Stimulated activated memory B cell treated with anti-CD40 and anti-IgM and Interleukin-4, amounts not matched to agents 10 μg/mL and 1 μg/mL and 100 μg/mL, for 72 hours (primary cell): ENCODE results near the gene KLHL40.

ENCODE experiments used
- ATAC-seq: fragments of 150-1000 bp; cut with Tn5 transposase; 2 replicates; pipeline ENCODE4 v1.10.0; 2021
- H3K27ac Mint-ChIP-seq: one replicate; pipeline ENCODE4 v1.8.0; 2022; ENCODE audit warnings: mild to moderate bottlenecking, mixed read lengths
- H3K27me3 Mint-ChIP-seq: one replicate; pipeline ENCODE4 v1.8.0; 2022; ENCODE audit warnings: mixed read lengths
- H3K36me3 Mint-ChIP-seq: one replicate; pipeline ENCODE4 v1.8.0; 2022; ENCODE audit warnings: mixed read lengths
- H3K4me1 Mint-ChIP-seq: one replicate; pipeline ENCODE4 v1.8.0; 2022; ENCODE audit warnings: mixed read lengths
- H3K4me3 Mint-ChIP-seq: one replicate; pipeline ENCODE4 v1.8.0; 2022; ENCODE audit warnings: mild to moderate bottlenecking, moderate library complexity, mixed read lengths
- H3K9me3 Mint-ChIP-seq: one replicate; pipeline ENCODE4 v1.8.0; 2022; ENCODE audit warnings: mixed read lengths

KLHL40 gene

GRCh38 chr3:42688487-42689420 is 3.4 kb downstream of the KLHL40 start:
- no peaks in the 10 kb centered on the region for H3K36me3 Mint-ChIP-seq
- no peaks in the 10 kb centered on the region for H3K9me3 Mint-ChIP-seq
- H3K27me3 Mint-ChIP-seq = peaks cover 51% of the 10 kb centered on the region
- H3K27ac Mint-ChIP-seq = no peak overlapping the region
- no peak for ATAC-seq
- H3K4me1 Mint-ChIP-seq = peaks cover 5% of the 10 kb centered on the region
- H3K4me3 Mint-ChIP-seq = no peak overlapping the region

DNA sequence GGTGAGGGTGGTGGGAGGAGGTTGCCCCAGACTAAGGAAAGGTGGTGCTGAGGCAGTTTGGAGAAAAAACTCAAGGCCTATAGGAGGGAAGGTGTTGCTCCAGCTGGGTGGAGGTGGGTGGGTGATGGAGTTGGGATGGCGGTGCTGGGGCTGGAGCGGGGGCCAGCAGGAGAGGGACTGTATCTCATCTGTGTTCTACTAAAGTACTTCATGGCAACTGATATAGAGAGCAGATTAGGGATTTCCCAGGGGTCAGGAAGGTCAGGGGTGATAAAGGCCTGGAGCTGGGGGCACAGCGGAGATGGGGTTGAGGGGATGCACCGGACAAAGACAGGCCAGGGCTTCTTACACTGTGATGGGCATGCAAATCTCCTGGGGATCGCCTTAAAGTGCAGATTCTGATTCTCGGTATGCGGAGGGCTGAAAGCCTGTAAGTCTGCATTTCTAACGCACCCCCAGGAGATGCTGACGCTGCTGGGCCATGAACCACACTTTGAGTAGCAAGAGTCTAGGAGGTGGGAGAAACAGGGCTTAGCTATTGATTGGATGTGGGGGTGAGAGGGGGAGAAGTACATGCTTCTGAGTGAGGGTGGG is 4.2 kb downstream of the KLHL40 start:
- Mint-ChIP-seq H3K27me3 (peaks cover 50% of the 10 kb centered on the region), H3K4me1 (peaks cover 5% of the 10 kb centered on the region), H3K36me3 (no peaks in the 10 kb centered on the region), H3K9me3 (no peaks in the 10 kb centered on the region), H3K4me3 (no peak overlapping the region), H3K27ac (no peak overlapping the region)
- no peak for ATAC-seq

DNA sequence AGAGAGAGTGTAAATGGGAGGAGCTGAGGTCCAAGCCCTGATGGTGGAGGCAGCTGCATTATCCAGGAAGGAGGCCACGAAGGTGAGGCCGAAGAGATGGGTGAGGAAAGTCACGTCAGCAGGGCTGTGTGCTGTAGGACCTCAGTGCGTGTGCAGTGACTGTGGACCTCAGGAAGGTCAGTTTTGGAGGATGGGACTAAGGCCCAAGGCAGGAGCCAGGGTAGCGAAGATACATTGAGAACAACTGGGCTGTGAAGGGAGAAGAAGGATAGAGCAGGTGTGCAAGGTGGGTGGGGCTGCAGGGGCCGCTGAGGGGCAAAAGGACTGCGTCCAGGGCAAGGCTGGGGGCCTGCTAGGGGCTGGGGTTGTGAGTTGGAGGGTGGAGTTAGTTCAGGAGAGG is 4.9 kb downstream of the KLHL40 start:
- ATAC-seq = no peak
- H3K27ac Mint-ChIP-seq = no peak overlapping the region
- peaks cover 5% of the 10 kb centered on the region for H3K4me1 Mint-ChIP-seq
- no peaks in the 10 kb centered on the region for H3K9me3 Mint-ChIP-seq
- H3K4me3 Mint-ChIP-seq = no peak overlapping the region
- H3K27me3 Mint-ChIP-seq = peaks cover 43% of the 10 kb centered on the region
- no peaks in the 10 kb centered on the region for H3K36me3 Mint-ChIP-seq

GRCh38 chr3:42690766-42691680 is 5.7 kb downstream of the KLHL40 start:
- Mint-ChIP-seq H3K27me3 (peaks cover 35% of the 10 kb centered on the region), H3K36me3 (no peaks in the 10 kb centered on the region), H3K27ac (no peak overlapping the region), H3K9me3 (no peaks in the 10 kb centered on the region), H3K4me3 (no peak overlapping the region), H3K4me1 (peaks cover under 1% of the 10 kb centered on the region)
- no peak for ATAC-seq

DNA sequence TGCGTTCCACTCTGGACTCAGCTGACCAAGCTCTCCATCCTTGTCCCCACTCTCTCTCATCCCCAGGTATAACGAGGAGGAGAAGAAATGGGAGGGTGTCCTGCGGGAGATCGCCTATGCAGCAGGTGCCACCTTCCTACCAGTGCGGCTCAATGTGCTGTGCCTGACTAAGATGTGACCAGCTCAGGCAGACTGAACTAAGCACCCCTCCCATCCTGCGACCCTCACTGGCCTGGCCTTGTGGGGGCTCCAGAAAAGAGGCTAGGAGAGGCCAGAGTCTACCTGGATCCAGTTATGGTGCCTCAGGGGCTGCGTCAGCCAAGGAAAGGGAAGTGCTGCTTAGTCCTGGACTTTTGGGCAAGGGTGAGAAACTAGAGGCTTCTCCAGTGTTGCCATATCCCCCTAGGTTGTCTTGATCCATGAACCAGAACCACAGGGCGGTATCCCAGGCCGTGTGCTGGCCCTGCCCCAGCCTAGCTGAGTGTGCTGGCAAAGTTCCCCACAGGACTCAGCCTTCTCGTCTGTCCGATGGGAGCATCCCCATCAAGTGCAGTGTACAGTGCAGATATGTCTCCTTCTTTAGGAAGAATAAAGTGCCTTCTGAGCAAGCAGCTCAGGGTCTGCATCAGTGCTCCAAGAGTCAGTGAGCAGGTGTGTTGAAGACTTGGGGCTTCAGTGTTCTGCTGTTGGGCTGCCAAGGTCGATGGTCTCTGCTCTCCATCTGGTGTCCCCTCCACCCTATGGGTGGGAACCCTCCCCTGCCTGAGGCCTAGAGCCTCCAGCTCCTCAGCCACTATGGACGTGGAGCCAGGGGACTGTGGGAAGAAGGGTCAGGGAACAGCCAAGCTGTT is 6.7 kb downstream of the KLHL40 start:
- H3K4me1 Mint-ChIP-seq = no peaks in the 10 kb centered on the region
- H3K27me3 Mint-ChIP-seq = peaks cover 25% of the 10 kb centered on the region
- ATAC-seq = no peak
- no peak overlapping the region for H3K27ac Mint-ChIP-seq
- no peak overlapping the region for H3K4me3 Mint-ChIP-seq
- no peaks in the 10 kb centered on the region for H3K9me3 Mint-ChIP-seq
- H3K36me3 Mint-ChIP-seq = no peaks in the 10 kb centered on the region

- Mint-ChIP-seq H3K4me1 (no peaks in the 10 kb centered on the region), H3K9me3 (no peaks in the 10 kb centered on the region), H3K27me3 (peaks cover 16% of the 10 kb centered on the region), H3K36me3 (no peaks in the 10 kb centered on the region), H3K27ac (no peak overlapping the region), H3K4me3 (no peak overlapping the region)
- no peak for ATAC-seq
Measured at GRCh38 chr3:42692667-42693529, 7.6 kb downstream of the KLHL40 start.

DNA sequence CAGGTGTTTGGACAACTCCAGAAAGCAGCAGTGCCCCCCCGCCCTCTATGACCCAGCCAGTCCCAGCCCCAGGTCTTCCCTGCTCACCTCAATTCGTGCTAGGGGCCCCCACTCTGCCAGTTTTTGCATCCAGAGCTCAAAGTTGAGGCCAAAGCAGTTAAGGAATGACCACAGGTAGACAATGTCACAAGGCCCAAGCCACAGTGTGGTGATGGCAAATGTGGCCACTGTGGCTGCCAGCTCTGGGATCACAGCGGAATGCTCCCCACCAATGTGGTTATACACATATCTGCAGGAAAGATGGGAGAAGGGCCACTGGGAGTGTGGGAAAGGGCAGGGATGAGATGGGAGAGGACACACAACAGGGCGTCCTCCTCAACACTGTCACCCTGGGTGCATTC is 8.2 kb downstream of the KLHL40 start:
- peaks cover 13% of the 10 kb centered on the region for H3K27me3 Mint-ChIP-seq
- no peak overlapping the region for H3K27ac Mint-ChIP-seq
- no peaks in the 10 kb centered on the region for H3K4me1 Mint-ChIP-seq
- no peaks in the 10 kb centered on the region for H3K36me3 Mint-ChIP-seq
- no peak overlapping the region for H3K4me3 Mint-ChIP-seq
- H3K9me3 Mint-ChIP-seq = no peaks in the 10 kb centered on the region
- no peak for ATAC-seq

GRCh38 chr3:42694366-42694765 is 9.0 kb downstream of the KLHL40 start:
- Mint-ChIP-seq H3K4me3 (no peak overlapping the region), H3K27ac (no peak overlapping the region), H3K36me3 (no peaks in the 10 kb centered on the region), H3K9me3 (no peaks in the 10 kb centered on the region), H3K4me1 (no peaks in the 10 kb centered on the region), H3K27me3 (peaks cover 13% of the 10 kb centered on the region)
- no peak for ATAC-seq

GRCh38 chr3:42696356-42697288 is 11.3 kb downstream of the KLHL40 start:
- Mint-ChIP-seq H3K4me3 (no peak overlapping the region), H3K9me3 (no peaks in the 10 kb centered on the region), H3K27ac (no peak overlapping the region), H3K4me1 (no peaks in the 10 kb centered on the region), H3K27me3 (peaks cover 10% of the 10 kb centered on the region), H3K36me3 (no peaks in the 10 kb centered on the region)
- no peak for ATAC-seq

DNA sequence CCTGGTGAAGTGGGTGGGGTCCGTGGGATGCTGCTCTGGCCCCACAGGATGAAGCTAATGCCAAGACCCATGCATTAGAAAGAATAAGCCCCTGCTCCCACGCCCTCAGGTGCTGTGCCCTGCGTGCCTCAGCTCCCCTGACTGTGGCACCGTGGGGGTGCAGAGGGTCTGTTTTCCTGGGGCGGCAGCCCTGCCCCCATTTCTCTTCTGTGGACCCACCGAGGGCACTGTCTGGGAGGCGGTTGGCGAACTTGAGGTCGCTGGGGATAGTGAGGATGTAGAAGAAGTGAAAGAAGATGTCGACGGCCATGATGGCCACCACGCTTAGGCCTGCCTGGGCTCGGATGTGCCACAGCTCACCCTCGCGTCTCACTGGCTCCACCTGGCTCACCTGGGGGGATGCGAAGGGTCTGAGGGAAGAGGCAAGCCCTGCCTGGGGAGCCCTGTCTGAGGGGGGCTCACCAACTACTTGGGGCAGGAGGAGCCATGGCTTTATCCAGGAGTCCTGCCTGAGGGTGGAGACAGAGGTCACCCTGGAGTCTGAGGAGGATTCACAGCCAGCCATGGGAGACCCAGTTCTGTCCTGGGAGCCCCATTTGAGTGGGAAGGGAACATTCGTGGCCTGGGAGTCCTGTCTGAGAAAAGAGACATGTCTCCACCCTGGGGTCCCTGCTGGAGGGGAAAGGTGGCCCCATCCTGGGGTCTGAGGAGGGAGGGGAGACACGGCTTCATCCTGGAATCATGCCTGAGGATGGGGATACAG is 12.1 kb downstream of the KLHL40 start:
- no peaks in the 10 kb centered on the region for H3K36me3 Mint-ChIP-seq
- H3K27me3 Mint-ChIP-seq = peaks cover 13% of the 10 kb centered on the region
- no peak overlapping the region for H3K27ac Mint-ChIP-seq
- H3K4me3 Mint-ChIP-seq = no peak overlapping the region
- ATAC-seq = no peak
- H3K9me3 Mint-ChIP-seq = no peaks in the 10 kb centered on the region
- no peaks in the 10 kb centered on the region for H3K4me1 Mint-ChIP-seq

- ATAC-seq = no peak
- no peak overlapping the region for H3K27ac Mint-ChIP-seq
- no peak overlapping the region for H3K4me3 Mint-ChIP-seq
- H3K9me3 Mint-ChIP-seq = no peaks in the 10 kb centered on the region
- no peaks in the 10 kb centered on the region for H3K36me3 Mint-ChIP-seq
- H3K27me3 Mint-ChIP-seq = peaks cover 20% of the 10 kb centered on the region
- H3K4me1 Mint-ChIP-seq = no peaks in the 10 kb centered on the region
Measured at GRCh38 chr3:42698216-42698910, 13.0 kb downstream of the KLHL40 start.

DNA sequence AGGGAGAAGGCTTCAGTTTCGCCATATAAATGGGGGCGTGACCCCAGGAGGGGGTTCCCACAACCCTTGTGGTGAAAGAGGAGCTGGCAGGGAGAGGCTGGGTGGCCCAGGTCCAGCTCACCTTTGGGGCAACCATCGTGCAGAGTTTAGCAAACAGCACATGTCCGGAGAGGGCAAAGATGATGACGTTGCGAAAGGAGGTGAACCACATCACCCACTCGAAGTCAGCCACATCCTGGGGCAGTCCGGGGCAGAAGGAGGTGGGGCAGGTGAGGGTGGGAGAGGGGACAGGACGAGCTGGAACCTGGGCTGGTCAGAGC is 13.5 kb downstream of the KLHL40 start:
- H3K27ac Mint-ChIP-seq = no peak overlapping the region
- no peaks in the 10 kb centered on the region for H3K9me3 Mint-ChIP-seq
- peak; percentile 21 for ATAC-seq
- no peaks in the 10 kb centered on the region for H3K4me1 Mint-ChIP-seq
- H3K4me3 Mint-ChIP-seq = no peak overlapping the region
- peaks cover 25% of the 10 kb centered on the region for H3K27me3 Mint-ChIP-seq
- no peaks in the 10 kb centered on the region for H3K36me3 Mint-ChIP-seq
